ENCODE measurements around the gene CREB1.

The CREB1 gene

DNA sequence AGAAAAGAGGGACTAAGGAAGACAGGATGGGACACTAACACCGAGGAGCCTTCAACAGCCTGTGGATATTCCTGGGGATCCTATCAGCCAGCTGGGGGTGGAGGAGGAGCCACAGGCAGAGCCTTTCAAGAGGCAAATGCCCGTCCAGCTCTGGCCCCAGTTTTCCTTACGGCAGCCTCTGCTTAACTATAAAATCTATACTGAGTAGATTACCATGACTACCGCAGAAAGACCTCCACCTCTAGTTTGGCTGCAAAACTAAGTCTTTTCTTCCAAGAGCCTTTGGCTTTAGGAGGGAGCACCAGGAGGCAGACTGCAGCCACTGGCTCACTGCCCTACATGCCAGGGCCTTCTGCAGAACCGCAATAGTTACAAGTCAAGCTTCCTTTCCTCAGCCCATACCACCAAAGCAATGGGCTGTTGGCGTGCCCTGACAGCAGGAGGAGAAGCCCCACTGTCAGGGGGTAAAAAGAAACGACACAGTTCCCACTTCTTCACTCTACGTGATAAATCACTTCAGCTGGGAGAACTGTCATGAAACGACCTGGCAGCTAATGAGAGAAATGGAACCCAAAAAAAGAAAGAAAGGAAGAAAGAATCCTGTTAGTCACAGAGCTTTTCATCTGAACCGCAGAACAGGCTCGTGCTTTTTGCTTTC, 25.1 kb upstream of the CREB1 start:
- DNase-seq: no peak

DNA sequence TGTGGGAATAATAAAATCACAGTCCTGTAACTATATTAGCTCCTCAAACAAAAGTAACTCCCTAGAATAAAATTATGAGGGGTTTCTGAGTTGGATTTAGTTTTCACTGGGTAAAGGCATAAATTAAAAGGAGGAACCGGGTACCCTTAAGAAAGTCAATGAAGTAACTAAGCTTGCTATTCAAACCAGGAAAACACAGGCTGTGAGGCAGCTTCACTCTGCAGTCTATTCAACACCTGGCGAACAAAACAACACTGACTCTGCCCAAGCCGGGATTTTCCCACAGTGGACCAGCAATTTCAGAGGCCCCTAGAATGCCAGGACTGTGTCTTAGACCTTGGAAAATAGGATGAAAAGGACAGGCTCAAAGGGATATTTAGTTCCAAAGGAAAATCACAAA, 24.6 kb upstream of the CREB1 start:
- no peak for DNase-seq

DNA sequence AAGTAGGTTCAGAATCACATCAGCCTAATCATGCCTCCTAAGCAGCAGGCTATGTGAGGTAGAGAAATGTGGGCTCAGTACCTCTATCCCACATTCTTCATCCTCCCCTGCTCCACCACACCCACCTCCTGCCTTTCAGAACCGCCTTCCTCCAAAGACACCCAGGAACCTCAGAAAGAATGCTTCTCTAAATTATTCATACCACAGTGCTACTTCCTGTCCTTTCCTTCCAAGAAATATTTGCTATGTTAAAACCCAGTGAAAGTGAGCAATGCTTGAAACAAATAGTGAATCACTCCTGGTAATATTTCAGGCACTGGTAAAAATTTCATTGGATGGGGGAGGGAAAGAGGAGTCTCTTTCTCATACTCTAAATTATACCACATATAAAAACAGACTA, 24.0 kb upstream of the CREB1 start:
- no peak for DNase-seq

DNA sequence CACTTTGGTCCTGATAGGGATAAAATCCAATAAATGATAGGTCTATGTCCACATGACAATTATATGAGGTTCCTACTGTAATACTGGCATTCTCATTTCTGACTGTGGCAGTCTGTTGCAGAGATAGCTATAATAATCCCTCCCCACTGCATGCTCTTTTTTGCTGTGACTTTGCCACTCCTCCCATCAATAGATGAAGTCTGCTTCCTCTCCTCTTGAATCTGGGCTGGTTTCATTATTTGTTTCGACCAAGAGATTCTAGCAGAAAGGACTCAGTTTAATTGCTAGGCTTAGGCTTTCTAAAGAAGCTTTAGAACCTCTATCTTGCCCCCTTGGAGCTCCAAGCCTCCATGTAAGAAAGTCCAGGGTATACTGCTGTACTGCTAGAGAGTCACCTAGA, 23.3 kb upstream of the CREB1 start:
- DNase-seq: no peak

DNA sequence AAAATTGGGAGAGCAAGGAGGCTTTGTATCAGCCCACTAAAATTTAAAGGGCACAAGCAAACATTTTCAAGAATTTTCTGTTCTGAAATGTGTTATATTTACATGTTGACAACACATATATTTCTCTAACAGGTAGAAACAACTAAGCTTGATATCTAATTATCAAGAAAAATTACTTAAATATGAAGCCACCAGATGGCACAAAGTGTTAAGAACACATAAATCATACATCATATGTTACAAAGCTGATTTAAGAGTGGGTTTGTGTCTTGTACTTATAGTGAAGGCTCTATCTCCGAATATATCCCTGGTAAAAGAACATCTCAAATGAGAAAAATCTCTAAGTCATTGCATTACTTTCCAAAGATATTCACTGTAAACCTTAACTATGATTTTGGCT, 19.6 kb upstream of the CREB1 start:
- no peak for DNase-seq

DNA sequence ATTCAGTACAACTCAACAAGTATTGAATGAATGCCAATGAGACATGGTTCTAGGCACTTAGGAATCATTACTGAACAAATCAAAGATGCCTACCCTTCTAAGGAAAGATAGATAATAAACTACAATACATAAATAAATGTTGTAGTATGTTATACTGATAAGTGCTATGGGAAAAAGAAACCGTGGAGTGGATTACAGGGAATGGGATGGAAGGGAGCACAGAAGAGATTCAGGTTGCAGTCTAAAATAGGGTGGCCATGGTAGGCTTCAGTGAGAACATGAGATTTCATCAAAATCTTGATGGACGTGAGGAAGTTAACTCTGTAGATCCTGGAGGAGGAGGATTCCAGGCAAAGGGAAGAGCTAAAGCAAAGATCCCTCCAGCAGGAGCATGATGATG, 17.9 kb upstream of the CREB1 start:
- no peak for DNase-seq

DNA sequence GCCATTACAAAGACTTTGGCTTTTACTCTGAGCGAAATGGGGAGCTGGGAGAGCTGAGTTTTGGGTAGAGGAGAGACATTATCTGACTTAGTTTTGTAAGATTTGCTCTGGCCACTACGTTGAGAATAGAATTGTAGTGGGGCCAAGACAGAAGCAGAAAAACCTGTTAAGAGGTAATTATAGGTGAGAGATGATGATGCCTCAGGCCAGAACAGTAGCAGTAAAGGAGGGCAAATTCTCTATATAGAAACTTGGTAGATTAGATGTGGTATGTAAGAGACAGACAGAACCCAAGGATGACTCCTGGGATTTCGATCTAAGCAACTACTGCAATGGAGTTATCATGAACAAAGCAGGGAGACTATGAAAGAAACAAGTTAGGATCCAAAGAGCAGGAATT, 17.4 kb upstream of the CREB1 start:
- DNase-seq: no peak

DNA sequence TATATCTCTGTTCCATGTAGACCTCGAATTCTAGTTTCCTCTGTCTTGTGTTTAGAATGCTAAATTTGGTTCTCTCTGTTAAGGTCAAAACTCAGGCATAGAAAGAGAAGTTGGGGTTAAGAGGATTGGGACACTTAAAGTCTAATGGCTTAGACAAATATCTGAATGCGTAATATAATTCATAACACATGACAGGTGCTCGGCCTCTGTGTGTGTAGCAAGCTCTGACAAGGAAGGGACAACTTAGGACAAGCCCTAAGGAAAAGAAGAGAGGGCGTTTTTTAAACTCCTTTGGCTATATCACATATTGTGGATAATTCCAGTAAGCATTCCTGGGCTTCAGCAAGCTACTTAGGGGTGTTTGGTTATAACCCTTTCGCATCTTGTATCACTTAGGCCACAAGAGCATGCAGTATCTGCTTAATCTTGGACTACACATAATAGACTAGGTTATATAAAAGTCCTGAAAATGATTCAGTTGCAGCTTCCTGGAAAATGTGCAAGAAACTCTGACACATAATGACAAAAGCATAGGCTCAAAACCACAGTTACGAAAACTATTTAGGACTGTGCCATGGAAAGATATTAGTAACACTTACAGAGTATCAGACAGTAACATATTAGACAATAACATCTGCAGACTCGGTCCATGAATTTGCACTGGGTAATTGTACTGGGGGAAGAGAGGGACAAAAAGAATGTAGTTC, 16.1 kb upstream of the CREB1 start:
- DNase-seq: no peak

DNA sequence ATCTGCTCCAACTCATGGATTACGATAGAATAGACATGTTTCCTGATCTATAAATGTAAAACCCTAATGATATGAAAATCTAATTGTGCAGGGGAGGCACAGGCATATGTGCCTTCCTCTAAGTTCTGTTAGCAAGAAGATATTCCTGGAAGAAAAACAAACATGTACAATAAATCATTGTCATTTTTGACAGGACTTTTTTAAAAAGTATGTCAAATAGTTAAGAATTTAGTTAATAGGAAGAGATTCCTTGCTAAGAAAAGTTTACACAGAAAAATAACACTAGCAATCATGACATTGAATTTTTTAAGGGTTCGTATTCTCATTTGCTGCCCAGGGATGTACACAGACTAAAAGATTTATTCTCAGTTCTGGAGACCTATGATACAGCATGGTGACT, 15.3 kb upstream of the CREB1 start:
- no peak for DNase-seq

DNA sequence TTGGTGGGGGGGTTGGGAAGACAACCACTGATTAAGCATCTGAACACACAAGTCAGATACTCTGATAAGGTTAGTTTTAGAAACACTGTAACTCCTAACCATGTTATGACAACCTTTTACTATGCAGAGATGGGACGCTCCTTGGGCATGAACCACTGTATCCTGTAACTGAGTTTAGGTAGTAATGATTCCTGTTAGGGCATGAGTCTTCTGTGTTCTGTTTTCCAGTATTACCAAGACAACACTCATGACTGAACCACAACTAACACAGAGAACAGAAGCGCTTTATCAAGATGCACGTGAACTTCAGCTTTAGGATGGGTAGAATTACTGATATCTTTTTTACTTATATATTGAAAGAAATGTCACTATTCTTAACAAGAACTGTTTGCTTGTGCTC, 14.1 kb upstream of the CREB1 start:
- DNase-seq: no peak

DNA sequence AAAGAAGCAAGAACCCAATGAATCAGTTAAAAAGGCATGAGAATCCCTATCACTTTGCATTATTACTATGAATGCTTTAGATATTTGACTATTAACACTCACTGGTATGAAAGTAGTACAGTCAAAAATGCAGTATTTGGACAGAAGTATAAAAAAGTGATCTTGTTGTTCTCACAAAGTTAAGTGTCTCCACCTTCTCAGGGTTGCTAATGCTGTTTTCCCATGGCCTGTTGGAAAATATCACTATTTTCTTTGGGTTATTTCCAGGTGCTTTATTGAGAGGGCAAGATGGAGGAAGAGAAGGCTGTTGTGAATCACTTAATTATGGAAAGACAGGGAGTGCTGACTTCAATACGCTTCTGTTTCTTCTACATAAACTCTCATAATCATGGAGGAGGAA, 13.6 kb upstream of the CREB1 start:
- DNase-seq: no peak

DNA sequence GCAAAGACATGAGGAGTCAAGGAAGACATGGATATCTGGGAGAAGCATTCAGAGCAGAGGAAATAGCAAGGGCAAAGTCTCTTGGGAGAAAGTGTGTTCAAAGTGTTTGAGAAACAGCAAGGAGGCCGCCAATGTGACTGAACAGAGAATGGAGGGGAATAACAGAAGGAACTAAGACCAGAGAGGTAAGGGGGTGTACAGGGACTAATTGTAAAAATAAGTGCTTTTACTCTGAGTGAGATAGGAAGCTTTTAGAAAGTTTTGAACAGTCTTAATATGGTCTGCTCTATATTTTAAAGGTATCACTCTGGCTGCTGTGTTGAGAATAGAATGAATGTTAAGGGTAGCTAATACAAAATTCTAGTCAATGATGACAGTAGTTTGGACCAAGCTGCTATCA, 6.8 kb upstream of the CREB1 start:
- no peak for DNase-seq

DNA sequence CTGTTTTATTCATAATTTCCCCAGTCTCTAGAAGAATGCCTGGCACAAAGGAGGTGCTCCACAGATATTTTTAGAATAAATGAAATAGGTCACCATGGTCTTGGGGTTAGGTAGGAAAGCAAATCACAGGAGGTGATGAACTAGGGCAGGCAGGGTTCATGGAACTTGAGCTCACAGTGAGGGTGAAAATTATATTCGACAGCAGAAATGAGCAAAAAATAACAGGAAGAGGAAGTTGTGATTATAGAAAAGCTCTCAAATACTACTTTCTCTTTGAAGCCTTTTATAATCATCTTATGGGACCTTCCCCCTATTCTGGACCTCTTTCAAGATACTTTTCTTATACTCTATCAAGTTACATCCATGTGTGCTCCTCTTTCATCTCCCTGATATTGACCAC, 4.5 kb upstream of the CREB1 start:
- no peak for DNase-seq

DNA sequence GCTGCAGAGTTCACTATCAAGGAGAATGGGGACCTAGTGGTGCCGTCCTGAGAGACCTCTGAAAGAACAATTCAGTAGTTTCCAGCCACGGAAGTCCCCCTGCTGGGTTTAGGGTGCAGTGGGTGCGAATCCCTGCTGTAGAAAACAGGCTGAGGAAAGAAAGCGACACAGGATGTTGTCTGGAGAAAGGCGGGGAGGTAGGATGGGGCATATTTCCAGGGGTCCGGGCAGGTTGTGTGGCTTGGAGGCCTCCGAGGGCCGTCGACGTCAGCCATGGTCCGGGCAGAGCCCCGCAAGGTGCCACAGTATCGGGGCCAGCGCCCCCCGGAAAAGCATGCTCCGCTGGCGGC, 807 bp upstream of the CREB1 start:
- peak; percentile 37 to 40 for DNase-seq

DNA sequence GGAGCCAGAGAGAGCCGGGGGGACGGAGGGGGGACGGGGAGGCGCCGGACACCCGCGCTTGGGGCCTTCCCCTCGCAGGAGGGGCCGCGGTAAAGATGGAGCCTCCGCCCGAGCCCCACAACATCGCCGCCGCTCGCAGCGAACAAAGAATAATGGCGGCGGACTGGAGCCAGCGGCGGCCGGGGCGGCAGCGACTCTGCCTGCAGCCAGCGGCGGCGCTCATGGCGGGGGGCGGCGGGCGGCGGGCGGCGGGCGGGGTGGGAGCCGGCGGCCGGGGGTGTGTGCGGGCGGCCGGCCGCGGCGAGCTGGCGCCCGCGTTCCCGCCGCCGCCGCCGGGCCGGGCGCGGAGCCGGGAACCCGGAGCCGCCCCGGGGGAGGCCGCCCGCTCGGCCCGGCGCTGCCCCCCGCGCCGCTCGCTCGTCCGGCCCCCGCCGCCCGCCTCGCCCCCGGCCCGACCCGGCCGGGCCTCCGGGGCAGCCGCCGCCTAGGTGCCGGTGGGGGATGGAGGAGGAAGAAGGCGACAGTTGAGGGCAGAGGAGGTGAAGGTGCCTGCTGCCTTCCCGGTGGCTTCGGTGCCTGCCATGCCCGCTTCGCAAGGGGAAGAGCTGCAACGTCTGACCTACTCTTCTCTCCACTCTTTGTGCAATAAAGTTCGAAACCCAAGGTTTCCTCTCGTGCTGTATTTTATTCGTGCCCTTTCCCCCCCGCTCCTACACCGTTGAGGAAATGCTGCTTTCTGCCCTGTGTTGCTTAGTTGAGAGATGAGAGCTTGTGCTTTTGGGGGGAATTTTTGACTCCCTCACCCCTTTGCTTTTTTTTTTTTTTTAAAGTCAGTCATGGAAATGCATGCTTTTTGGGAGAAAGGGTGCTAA, 634 bp downstream of the CREB1 start:
- peak; percentile 24 to 42 for DNase-seq

DNA sequence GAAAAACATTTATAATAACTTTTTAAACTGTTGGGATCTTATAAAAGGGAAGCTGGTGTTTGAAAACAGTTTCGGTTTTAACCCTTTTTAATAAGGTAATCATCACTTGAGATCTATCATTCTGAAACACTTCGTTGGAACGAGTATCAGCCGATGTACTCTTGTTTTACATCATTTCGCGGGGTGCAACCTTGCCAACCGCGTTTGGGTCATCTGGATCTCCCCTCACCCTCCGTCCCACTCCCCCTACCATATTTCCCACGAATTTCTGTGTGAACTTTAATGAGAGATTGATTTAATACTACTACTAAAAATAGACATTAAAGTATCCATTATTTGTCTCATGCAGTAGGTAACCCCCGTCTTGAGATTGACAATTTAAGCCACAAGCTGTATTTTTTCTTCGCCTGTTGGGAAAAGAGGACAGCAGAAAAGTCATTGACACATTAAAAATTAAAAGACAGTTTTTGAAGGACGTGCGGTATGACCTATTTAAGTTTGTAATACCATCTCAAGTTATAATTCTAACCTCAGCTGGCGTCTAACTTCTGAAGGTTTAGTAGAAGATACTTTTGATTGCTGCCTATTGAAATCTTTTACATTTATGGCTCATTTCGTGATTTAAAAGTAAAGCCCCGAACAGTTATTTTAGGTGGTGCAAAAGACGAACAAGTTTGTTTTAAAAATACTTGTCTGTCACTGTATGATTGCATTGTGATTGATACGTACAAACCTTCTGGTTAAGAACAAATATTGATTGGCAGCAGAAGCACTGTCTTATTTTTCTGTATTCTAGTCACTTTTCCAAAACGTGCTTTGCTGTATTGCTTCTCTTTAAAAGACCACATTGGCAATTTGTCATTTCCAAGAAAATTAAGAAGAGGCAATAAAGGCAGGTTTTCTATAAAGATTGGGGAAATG, 1.5 kb downstream of the CREB1 start:
- no peak for DNase-seq

DNA sequence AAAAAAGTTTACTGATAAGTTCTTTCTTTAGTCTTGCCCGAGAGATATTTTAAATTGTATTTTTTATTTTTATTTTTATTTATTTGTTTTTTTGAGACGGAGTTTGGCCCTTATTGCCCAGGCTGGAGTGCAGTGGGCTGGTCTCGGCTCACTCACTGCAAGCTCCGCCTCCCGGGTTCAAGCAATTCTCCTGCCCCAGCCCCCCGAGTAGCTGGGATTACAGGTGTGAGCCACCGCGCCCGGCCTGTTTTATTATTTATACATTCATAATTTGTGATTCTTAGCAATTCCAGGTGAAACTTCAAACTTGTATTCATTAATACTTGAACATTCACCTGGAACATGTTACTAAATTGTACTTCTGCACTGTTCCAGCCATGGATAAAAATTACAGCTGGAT, 2.9 kb downstream of the CREB1 start:
- no peak for DNase-seq

DNA sequence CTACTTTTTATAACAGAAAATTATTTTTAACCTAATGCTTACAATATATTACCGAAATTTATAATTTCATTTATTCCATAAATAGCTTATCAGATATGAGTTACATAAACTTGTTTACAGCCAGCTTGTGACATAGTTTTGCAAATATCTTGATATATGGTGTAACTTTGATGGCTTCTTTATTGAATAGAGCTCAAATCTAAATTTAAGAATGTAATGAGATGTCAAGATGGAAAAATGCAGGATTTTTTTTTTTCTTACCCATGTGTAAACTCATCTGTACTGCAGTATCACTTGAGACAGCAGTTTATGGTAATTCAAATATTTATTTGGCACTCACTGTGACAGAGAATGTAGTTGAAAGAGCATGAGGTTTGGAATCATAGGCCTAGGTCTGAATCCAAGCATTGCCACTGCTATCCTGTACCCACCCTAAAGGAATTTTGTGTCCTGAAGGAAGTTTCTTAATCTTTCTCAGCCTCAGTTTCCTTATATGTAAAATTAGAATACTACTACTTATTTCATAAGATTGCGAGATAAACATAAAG, 3.8 kb downstream of the CREB1 start:
- peak in 1 of 2 experiments; percentile 12 for DNase-seq

DNA sequence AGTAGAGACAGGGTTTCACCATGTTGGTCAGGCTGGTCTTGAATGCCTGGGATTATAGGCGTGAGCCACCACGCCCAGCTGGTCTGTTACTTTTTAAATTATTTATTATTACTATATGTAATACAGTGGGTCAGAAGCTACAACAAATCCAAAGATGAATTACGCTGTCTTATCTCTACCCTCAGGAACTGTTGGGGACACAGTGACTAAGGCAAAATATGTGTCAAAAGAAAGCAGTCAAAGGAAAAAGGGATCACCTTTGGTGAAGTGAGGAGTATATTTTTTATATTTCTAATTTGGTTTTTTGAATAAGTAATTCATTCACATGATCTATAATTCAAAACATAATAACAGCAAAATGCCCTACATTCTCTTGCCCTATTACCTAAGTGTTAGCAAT, 4.7 kb downstream of the CREB1 start:
- DNase-seq: no peak

DNA sequence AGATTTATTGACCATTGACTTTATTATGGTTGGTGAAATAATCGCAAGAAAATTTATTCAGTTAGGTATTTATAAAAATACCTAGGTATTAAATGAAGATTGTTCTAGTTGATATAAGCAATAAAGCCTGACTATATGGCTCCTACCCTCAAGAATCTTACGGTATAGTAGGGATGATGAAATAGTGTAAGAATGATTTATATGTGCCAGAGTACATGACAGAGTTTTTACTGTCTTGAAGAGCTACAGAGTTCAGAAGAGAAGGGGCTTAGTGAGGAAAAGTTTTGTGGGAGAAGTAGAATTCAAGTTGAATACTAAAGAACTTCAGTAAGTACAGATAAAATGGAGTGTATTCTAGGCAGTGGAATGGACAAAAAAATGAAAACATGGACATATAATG, 9.7 kb downstream of the CREB1 start:
- no peak for DNase-seq

DNA sequence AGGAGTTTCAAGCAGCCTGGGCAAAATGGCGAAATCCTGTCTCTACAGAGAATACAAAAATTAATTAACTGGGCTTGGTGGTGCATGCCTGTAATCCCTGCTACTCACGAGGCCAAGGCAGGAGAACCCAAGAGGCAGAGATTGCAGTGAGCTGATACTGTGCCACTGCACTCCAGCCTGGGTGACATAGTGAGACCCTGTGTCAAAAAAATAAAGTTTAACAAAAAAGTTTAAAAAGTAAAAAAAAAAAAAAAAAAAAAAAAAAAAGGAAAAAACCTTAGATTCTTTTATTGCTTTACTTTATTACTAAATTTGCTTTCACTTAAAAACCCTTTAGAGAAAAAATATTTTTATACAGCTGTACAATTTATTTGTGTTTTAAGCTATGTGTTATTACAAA, 10.7 kb downstream of the CREB1 start:
- no peak for DNase-seq

DNA sequence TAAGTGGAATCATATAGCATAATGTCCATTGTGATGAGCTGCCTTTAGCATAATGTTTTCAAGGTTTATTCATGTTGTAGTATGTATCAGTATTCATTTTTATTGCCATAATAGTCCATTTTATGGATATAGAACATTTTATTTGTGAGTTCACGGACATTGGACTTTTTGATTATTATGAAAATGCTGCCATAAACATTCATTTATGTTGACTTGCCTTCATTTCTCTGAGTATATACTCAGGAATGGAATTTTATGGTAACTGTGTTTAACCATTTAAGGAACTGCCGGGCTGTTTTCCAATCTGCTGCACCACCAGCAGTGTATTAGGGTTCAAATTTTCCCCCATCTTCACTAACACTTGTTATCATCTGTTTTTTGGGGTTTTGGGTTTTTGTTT, 12.2 kb downstream of the CREB1 start:
- no peak for DNase-seq

DNA sequence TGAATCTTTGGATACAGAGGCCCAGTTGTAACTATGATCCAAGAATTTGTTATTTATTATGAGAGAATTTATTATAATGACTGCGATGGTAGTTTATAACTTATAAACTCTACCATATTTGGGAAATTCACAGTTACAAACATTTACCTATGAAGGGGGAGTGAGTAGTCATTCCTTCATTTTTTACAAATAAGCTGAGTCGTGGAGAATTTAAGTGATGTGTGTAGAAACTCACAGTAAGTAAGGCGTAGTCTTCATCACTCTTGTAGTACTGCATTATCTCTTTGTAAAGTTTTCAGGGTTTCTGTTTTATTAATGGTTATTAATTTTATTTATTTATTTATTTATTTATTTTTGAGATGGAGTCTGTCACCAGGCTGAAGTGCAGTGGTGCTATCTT, 13.5 kb downstream of the CREB1 start:
- DNase-seq: no peak
